HL-60/S4 treated with retinoic acid at 250 ng/mL for 4 days and 3 days (cell line): ENCODE results near the gene OR13C3.
"Not testable (repeated sequence)": the region's sequence is repeated elsewhere in the genome, so short reads cannot be mapped to it uniquely, and the experiment has no call there.

ENCODE experiments used
- in situ Hi-C: fragments of 300-500 bp; cut with MboI; formaldehyde crosslinking; loops from 2 replicates; pipeline ENCODE4 v1.7.0; 2022; ENCODE audit warnings: low sequenced_read_pairs

The OR13C3 gene

DNA sequence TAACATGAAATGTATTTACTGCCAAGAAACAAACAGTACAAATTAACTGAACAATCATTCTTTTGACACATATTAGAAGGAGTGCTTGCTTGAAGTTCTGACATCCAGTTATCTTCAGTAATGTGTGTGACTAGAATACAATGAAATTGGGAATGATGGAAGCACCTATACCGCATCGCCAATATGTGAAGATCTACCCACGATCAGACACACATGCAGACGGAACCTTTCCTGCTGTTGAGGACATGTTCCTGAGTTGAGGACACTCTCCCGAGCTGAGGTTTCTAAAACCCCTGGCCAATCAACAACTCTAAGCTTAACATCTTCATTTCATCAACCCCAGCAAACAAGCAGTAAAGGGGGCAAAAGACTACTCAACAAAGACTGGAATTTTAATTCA is at the start of gene OR13C3:
OR13C3 (minus strand) TSS at position 101 of the 400 bp plus-strand sequence. CDS start 133 bp downstream, outside the sequence.
- in situ Hi-C loops, result no loop called here

DNA sequence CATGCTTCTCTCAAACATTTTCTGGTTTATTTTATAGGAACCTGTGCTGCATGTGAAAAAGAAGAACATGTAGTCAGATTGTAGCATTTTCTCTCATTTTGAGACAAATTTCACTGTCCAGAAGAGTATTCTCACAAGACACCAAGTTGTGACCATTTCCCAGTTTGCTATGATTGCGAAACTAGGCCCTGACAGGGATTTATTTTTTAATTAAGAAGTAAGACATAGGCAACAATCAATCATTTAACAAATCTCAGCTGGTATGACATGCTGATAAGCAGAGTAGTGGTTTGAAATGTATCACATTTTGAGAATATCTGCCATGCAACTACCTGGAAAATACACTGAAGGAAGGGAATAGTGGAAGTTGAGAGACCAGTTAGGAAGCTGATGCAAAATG is 43.9 kb upstream of the OR13C3 start:
- in situ Hi-C loops, result no loop called here

DNA sequence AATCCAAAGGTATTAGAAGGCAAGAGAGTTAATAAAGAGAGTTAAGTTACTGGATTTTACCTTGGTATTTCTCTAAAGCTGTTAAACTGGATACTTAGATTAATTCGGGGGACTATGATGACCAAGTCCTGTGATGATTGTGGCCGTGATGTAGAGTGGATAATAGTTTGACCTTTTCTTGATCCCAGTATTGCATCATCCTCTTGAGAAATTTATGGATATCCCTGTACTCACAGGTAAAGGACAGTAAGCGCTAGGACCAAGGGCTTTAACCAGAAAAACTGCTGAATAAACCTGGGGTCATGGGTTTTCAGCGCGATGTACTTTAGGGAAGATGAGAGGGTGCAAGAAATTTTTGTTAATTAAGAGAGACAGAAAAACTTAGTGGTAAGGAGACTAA is 40.6 kb upstream of the OR13C3 start:
- in situ Hi-C loops, result no loop called here

DNA sequence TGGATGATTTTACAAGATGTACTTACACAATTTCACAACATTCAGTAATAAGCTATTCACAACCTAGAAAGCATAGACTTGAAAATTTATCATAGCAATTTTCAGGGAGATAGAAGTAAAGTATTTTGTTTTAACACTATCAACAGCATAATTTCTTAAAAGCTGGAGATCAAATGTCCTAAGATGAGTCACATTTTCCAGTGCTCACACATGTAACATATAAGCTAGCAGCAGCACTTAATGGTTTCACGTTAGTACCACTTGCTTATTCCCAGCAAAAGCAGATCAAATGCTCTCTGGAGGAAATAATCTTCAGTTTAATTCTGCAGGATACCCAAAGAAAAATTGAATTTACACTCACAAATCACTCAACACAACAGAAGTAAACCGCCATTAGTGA is 38.8 kb upstream of the OR13C3 start:
- in situ Hi-C loops, result no loop called here

DNA sequence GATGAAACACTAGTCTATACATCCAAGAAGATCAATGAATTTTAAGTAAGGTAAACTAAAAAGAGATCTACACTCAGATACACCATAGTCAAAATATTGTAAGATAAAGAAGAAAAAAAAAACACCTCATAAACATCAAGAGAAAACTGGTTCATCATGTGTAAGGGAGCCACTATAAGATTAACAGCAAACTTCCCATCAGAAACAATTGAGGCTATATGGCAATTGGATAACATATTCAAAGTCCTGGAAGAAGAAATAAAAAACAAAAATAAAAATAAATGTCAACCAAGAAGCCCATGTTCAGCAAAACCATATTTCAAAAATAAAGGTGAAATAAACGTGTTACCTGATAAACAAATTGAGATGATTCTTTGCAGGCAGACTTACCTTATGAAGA is 36.0 kb upstream of the OR13C3 start:
- in situ Hi-C loops, result no loop called here

DNA sequence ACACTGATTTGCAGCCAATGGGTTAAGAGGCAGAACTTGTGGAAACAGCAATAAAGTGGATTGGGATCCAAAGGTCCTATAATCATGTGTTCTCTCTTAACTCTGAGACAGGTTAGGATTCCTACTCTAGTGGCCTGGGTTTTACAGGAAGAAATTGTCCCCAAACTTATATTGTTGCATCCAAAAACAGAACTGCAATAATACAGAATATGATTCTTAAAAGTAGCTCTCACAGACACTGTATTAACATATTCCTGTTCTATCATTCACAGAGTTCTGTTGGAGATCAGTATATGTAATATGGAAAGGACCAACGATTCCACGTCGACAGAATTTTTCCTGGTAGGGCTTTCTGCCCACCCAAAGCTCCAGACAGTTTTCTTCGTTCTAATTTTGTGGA is 32.2 kb upstream of the OR13C3 start, which contains the start of gene OR13C8:
OR13C8 (plus strand) TSS at position 301 of the 400 bp plus-strand sequence; CDS start at position 301, 0 bp downstream.
- in situ Hi-C loops, result no loop called here

DNA sequence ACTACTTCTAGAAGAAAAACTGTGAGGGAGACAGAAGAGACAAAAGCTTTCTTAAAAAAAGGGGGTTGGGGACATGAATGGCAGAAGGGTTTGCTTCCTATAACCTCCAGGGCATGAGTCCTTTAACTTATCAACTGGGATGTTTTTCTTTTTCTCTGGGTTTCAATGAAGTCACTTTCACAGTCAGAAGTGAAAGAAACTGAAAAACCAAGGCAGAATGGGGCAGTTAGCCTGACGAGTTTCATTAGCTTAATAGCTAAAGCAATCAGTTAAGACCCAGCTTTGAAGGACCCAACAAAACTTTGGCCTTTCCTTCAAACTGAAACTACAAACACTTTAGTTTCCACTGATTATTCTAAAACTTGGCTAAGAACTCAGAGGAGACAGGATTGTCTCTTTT is 27.7 kb upstream of the OR13C3 start:
- in situ Hi-C loops, result no loop called here

DNA sequence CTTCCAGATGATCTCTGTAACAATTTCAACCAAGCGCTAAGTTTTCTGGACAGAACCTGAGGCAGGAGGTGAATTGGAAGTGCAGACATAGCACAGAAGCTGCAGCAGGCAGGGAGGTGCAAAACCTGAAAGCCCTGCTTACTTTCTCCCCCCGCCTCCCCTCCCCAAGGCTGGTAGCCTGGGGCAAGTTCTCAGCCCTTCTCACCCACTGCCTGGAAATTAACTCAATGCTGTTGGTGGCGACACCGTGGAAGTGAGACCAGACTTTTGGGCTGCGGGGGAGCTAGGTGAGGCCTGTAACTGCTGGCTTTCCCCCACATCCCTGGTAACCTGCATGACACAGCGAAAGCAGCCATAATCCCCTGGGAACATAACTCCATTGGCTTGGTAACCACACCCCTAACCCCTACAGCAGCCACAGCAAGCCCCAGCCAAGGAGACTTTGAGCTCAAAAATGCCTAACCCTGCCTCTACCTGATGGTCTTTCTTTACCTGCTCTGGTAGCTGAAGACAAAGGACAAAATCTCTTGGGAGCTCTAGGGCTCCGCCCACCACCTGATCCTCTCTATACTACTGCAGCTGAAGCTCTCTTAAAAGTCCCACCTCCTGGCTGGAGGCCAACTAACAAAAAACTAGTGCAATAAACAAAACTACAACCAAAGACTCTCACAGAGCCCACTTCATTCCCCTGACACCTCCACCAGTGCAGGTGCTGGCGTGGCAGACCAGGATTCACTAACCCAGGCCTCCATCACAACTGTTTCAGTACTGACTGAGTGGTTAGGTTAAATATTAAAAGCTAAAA is 20.4 kb upstream of the OR13C3 start:
- in situ Hi-C loops, result no loop called here

DNA sequence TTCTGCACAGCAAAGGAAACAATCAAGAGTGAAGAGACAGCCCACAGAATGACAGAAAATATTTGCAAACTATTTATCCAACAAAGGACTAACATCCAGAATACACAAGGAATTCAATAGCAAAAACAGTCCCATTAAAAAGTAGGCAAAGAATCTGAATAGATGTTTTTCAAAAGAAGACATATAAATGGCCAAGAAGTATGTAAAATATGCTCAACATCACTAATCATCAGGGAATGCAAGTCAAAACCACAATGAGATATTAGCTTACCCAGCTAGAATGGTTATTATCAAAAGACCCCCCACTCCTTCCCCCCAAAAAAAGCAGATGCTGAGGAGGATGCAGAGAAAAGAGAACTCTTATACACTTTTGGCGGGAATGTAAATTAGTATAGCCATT is 18.9 kb upstream of the OR13C3 start:
- in situ Hi-C loops, result no loop called here

DNA sequence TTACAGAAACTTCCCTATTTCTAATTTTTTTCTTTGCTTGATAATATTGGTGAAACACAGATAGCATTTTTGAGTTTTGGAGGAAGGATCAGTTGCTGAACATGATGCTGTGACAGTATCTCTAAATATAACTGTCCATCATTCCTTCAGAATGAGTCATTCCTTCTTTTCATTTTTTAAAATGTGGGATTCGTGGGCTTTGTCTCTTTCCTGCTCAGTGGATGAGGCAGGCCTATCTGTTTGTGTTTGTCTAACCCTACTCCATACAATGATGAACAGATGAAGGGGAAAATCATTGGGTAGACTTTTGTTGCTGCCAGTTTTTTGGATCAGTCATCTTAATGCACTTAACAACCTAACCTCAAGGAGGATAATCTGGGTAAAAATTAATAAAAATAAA is 16.6 kb upstream of the OR13C3 start:
- in situ Hi-C loops, result no loop called here

DNA sequence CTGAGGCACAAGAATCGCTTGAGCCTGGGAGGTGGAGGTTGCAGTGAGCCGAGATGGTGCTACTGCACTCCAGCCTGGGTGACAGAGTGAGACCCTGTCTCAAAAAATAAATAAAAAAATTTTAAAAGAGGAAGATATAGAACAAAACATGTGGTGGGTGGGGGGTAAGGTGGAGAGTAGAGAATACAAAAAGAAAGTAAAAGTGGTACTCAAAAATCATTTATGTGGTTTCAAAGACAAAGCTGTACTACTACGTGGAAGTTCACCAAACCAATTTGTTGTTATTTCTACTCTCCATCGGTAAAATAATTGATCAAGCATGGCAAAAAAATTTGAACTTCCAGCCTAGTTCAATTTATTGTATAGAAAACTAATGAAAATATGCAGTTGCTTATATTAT is 8.0 kb upstream of the OR13C3 start:
- in situ Hi-C loops, result no loop called here

DNA sequence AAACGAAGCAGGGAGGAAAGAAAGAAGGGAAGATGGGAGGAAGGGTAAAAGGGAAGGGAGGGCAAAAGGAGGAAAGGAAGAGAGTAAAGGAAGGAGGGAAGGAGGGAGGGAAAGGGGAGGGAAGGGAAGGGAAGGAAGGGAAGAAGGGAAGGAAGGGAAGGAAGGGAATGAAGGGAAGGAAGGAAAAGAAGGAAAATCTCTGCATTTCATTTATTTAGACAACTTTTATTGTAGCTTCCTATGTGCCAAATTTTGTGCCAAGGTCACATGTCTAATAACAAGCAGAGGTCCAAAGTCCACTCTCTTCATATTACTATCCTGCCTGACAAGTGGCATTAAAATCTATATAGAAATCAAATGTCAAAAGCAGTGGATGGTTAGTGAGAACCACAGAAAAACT is 2.6 kb upstream of the OR13C3 start:
- in situ Hi-C loops, result no loop called here

DNA sequence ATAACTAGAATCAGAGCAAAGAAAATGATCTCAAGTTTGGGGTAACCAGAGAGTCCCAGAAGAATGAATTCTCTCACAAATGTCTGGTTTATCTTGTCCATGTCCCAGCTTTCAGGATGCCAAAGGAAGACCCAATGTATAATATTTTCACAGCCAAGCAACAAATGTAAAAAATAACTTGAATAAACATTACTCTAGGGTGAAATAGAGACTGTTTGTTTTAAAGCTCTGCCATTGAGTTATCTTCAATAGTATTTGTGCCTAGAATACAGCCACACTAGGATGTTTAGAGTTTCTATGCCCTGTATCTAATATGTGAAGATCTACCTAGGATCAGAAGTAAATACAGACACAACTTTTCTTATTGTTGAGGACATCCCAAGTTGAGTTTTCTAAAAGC is 9.5 kb downstream of the OR13C3 start, which contains the start of gene OR13C4:
OR13C4 (minus strand) TSS at position 101 of the 400 bp plus-strand sequence; CDS start at position 101, 0 bp downstream.
- in situ Hi-C loops, result no loop called here

DNA sequence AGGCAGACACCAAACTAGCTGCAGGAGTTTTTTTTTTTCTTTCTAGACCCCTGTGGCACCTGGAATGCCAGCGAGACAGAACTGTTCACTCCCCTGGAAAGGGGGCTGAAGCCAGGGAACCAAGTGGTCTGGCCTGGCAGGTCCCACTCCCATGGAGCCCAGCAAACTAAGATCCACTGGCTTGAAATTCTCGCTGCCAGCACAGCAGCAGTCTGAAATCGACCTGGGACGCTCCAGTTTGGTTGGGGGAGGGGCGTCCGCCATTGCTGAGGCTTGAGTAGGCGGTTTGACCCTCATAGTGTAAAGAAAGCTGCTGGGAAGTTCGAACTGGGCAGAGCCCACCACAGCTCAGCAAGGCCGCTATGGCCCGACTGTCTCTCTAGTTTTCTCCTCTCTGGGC is 16.4 kb downstream of the OR13C3 start:
- in situ Hi-C loops, result not testable (repeated sequence)

DNA sequence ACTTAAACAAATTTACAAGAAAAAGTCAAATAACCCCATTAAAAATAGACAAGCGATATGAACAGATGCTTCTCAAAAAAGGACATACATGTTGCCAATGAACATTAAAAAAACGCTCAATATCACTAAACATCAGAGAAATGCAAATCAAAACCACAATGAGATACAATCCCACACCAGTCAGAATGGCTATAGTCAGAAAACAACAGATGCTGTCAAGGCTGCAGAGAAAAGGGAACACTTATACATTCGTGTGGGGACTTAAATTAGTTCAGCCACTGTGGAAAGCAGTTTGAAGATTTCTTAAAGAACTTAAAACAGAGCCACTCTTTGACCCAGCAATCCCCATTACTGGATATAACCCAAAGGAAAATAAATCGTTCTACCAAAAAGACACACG is 21.8 kb downstream of the OR13C3 start:
- in situ Hi-C loops, result no loop called here

DNA sequence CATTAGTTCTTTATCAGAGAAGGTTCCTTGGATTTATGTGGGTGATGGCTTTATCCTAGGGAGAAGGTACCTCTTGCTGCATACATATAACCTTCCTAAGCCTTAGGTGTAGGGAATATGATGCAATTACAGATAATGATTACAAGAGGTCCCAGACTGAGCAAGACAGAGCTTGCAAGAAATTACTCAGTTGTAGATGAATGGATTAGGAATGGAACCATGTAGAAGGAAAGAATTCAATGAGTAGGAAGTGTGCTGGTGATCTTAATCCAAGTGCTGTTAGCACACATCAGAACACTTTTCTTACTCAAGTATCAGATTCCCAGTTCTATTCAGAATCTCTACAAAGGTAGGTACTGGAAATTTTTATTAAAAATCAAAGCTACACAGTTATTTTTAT is 30.1 kb downstream of the OR13C3 start:
- in situ Hi-C loops, result no loop called here

DNA sequence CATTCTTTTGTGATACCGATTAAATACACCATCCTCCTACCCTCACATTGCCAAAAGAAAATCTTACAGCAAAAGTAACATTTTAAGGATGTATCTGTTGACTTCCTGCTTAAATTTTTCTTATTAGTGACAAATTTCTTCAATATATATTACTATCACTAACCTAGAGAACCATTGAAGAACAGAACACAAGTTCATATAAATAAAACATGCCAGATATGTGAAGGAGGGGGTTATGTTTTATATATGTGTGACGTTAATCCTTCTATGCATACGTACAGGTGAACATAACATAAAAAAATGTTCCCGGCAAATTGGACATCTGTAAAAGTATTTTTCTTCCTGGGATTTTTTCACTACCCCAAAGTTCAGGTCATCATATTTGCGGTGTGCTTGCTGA is 32.7 kb downstream of the OR13C3 start, which contains the start of gene OR13F1:
OR13F1 (plus strand) TSS at position 301 of the 400 bp plus-strand sequence; CDS start at position 301, 0 bp downstream.
- in situ Hi-C loops, result no loop called here

DNA sequence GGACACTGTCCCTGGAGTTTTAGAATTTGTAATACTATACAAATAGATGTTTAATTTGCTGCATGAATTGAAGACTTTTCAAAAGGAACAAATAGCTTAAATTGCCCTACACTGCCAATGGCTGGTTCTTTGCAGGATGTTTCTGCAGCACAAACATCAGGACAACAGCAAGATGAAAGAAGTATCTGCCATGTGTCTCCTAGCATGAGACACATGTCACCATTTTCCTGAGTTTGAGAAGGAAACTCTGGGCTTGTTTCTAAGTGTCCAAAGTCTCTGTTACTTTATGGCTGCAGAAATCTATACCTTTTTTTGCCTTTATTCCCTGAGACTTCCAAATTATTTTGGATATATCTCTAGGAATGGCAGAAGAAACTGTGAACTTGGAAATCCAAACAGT is 33.2 kb downstream of the OR13C3 start:
- in situ Hi-C loops, result no loop called here

DNA sequence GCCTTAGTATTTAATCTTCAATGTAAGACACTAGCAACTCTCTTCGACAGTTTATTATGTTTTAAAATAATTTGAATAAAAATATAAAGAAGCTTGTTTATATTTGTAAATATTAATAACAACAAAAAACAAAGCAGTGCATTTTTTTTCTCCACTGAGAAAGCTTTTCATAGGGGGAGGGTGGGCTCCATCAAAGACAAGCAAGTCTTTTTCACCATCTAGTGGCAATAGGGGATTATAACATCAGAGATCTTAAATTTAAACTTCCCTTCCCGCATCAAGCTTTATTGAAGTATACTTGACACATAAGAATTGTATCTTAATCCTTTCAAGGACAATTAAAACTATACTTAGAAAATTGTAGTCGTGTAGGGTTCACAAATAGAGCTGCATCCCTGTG is 41.8 kb downstream of the OR13C3 start:
- in situ Hi-C loops, result no loop called here
